ENCODE measurements around the gene PIGP.
"Not testable (repeated sequence)": the region's sequence is repeated elsewhere in the genome, so short reads cannot be mapped to it uniquely, and the experiment has no call there.

PIGP gene

DNA sequence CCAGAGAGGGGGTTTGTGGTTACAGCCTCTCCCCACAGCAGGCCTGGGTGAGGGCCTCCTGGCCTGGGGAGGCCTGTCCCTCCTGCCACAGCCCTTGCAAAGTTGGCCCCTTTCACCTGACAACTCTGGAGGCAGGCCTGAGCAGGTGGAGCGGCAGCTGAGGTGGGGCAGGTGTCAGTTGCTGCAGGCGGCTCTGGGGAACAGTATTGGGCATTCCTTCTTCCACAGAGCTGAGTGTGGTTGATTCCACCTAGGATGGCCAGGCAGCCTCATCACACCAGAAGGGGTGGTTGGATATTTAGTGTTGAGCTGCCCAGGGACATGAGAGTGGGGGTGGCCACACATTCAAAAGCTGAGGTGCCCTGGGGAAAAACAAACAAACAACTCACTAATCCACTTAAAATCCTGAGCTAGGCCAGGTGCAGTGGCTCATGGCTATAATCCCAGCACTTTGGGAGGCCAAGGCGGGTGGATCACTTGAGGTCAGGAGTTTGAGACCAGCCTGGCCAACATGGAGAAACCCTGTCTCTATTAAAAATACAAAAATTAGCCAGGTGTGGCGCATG is 31.1 kb downstream of the PIGP start:
- no peak for TF ChIP-seq CTCF (IDR thresholded peaks at IDR 0.05; ENCODE audit: extremely low read depth, missing control alignments)
- DNase-seq (ENCODE audit: low spot score) = no peak

- DNase-seq (ENCODE audit: low spot score) = no peak
- no peak for TF ChIP-seq CTCF (IDR thresholded peaks at IDR 0.05; ENCODE audit: extremely low read depth, missing control alignments)
Measured at GRCh38 chr21:37040212-37040611, 32.7 kb downstream of the PIGP start.

DNA sequence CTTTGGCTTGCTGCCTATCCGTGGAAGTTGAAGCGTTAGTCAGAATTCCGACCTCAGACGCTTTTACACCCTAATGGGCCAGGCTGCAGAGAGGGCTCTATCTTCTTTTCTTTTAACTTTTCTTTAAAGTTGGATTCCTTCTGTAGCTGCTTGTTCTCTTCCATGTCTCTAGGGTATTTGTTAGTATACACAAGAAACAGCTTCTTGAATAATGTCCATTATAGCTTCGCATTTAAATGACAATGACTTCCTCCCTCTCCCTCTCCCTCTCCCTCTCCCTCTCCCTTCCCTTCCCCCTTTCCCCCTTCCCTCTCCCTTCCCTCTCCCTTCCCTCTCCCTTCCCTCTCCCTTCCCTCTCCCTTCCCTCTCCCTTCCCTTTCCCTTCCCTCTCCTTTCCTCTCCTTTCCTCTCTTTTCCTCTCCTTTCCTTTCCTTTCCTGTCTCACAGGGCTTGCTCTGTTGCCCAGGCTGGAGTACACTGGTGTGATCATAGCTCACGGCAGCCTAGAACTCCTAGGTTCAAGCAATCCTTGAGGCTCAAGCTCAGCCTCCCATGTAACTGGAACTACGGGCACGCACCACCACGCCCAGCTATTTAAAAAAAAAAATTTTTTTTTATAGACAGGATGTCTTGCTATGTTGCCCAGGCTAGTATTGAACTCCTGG is 33.3 kb downstream of the PIGP start:
- no peak for TF ChIP-seq CTCF (IDR thresholded peaks at IDR 0.05; ENCODE audit: extremely low read depth, missing control alignments)

GRCh38 chr21:37036177-37036576 is 36.7 kb downstream of the PIGP start:
- TF ChIP-seq CTCF (IDR thresholded peaks at IDR 0.05; ENCODE audit: extremely low read depth, missing control alignments) = no peak
- no peak for DNase-seq (ENCODE audit: low spot score)

More for the DNA sequence above, 33.3 kb downstream of the PIGP start:
- no peak for DNase-seq (ENCODE audit: low spot score)

GRCh38 chr21:37034394-37034793 is 38.5 kb downstream of the PIGP start:
- not testable (repeated sequence) for DNase-seq (ENCODE audit: low spot score)

GRCh38 chr21:37032877-37033471 is 39.9 kb downstream of the PIGP start:
- no peak for DNase-seq (ENCODE audit: low spot score)
- no peak for TF ChIP-seq CTCF (IDR thresholded peaks at IDR 0.05; ENCODE audit: extremely low read depth, missing control alignments)

- no peak for TF ChIP-seq CTCF (IDR thresholded peaks at IDR 0.05; ENCODE audit: extremely low read depth, missing control alignments)
- DNase-seq (ENCODE audit: low spot score) = no peak
Measured at GRCh38 chr21:37032293-37032692, 40.6 kb downstream of the PIGP start.

DNA sequence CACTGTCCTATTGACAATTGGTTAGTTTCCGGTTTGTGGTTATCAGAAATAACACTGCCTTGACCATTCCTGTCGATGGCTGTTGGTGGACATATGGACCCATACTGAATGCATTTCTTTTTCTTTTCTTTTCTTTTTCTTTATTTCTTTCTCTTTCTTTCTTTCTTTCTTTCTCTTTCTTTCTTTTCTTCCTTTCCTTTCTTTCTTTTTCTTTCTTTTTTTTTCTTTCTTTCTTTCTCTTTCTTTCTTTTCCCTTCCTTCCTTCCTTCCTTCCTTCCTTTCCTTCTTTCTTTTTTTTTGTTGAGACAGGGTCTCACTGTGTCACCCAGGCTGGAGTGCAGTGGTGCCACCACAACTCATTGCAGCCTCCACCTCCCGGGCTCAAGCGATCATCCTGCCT is 42.0 kb downstream of the PIGP start:
- no peak for DNase-seq (ENCODE audit: low spot score)
- TF ChIP-seq CTCF (IDR thresholded peaks at IDR 0.05; ENCODE audit: extremely low read depth, missing control alignments) = no peak

All from GM20000 (cell line).